Glomerular visceral epithelial cell (primary cell): ENCODE results near the gene PFKL.
A peak's percentile ranks its signal among the peaks of the same experiment; 100 is the strongest.
"Not testable (repeated sequence)": the region's sequence is repeated elsewhere in the genome, so short reads cannot be mapped to it uniquely, and the experiment has no call there.

Source experiments
- DNase-seq: peaks from one replicate; pipeline ENCODE4 v3.0.0-alpha.2; 2016; ENCODE audit errors: extremely low spot score

Gene PFKL

GRCh38 chr21:44279354-44280260 is 20.2 kb upstream of the PFKL start:
- no peak for DNase-seq

GRCh38 chr21:44281801-44282200 is 18.1 kb upstream of the PFKL start:
- no peak for DNase-seq

- DNase-seq, result no peak
Observed at GRCh38 chr21:44282370-44282769, 17.5 kb upstream of the PFKL start.

GRCh38 chr21:44283211-44283785 is 16.6 kb upstream of the PFKL start:
- not testable (repeated sequence) for DNase-seq

- DNase-seq, result no peak
Observed at GRCh38 chr21:44283948-44284347, 15.9 kb upstream of the PFKL start.

GRCh38 chr21:44285138-44285992 is 14.5 kb upstream of the PFKL start, which contains the start of gene AIRE:
Gene AIRE (plus strand): TSS chr21:44285876. CDS start chr21:44286007, 131 bp downstream.
- DNase-seq, result peak; percentile 34

- no peak for DNase-seq
Observed at GRCh38 chr21:44286086-44286715, 13.7 kb upstream of the PFKL start.

GRCh38 chr21:44286716-44287632 is 12.9 kb upstream of the PFKL start:
- no peak for DNase-seq

GRCh38 chr21:44288251-44289110 is 11.4 kb upstream of the PFKL start:
- no peak for DNase-seq

GRCh38 chr21:44289381-44290010 is 10.4 kb upstream of the PFKL start:
- DNase-seq, result no peak

GRCh38 chr21:44290327-44291077 is 9.4 kb upstream of the PFKL start:
- DNase-seq, result no peak

GRCh38 chr21:44291078-44291935 is 8.5 kb upstream of the PFKL start:
- no peak for DNase-seq

GRCh38 chr21:44291936-44292811 is 7.7 kb upstream of the PFKL start:
- no peak for DNase-seq

GRCh38 chr21:44292812-44293195 is 7.0 kb upstream of the PFKL start:
- no peak for DNase-seq

GRCh38 chr21:44293551-44294231 is 6.2 kb upstream of the PFKL start:
- no peak for DNase-seq
